Keratinocyte (primary cell): Measurements from ENCODE around the gene PAK2.

Experiments used
- EZH2 ChIP-seq: IDR thresholded peaks from one replicate; pipeline ENCODE4 v1.6.1; 2012; ENCODE audit warnings: inconsistent platforms, mild to moderate bottlenecking, low read length, moderate library complexity
- TF ChIP-seq, protein P1 (sequence below), 3 experiments: IDR thresholded peaks in 1 of 3; conservative IDR thresholded peaks in 1 of 3; optimal IDR thresholded peaks in 1 of 3; 2 replicates in 2 of 3; 3 replicates in 1 of 3; pipeline versions ENCODE3 to v1.5.1; 2011; ENCODE audit warnings: low read length in 3 of 3, mild to moderate bottlenecking in 3 of 3, moderate library complexity in 2 of 3, control low read depth in 1 of 3, inconsistent platforms in 1 of 3; ENCODE audit not compliant: insufficient read depth in 2 of 3; ENCODE audit errors: extremely low read depth in 1 of 3

DNA sequence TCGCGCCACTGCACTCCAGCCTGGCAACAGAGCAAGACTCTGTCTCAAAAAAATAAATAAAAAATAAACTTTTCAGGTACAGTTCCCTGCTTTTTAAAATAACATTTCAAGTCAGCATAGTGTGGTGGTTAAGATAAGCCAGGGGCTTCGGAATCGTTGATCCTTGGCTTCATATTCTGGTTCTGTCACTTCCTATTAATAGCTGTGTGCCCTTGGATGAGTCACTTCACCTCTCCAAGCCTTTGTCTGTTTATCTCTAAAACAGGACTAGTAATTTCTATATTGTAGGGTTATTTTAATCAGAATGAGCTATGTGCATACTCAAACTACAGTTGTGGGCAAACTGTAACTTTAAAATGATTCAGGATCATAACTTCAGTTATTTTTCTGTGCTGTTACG, 74.2 kb downstream of the PAK2 start:
- TF ChIP-seq, protein P1, sequence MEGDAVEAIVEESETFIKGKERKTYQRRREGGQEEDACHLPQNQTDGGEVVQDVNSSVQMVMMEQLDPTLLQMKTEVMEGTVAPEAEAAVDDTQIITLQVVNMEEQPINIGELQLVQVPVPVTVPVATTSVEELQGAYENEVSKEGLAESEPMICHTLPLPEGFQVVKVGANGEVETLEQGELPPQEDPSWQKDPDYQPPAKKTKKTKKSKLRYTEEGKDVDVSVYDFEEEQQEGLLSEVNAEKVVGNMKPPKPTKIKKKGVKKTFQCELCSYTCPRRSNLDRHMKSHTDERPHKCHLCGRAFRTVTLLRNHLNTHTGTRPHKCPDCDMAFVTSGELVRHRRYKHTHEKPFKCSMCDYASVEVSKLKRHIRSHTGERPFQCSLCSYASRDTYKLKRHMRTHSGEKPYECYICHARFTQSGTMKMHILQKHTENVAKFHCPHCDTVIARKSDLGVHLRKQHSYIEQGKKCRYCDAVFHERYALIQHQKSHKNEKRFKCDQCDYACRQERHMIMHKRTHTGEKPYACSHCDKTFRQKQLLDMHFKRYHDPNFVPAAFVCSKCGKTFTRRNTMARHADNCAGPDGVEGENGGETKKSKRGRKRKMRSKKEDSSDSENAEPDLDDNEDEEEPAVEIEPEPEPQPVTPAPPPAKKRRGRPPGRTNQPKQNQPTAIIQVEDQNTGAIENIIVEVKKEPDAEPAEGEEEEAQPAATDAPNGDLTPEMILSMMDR (optimal IDR thresholded peaks at IDR 0.05 in 1 of 3, IDR thresholded peaks at IDR 0.05 in 1 of 3, conservative IDR thresholded peaks at IDR 0.05 in 1 of 3; ENCODE audit: extremely low read depth in 1 of 3, insufficient read depth in 2 of 3, low read length in 3 of 3): no peak
- TF ChIP-seq EZH2: no peak
